Peyer's patch (tissue), 4 donors: ENCODE measurements around the gene IQCH.

Source experiments
- POLR2A ChIP-seq, 2 donors: fragments of 450-650 bp; IDR thresholded peaks; one replicate each; pipeline ENCODE4 v1.5.1; 2017; ENCODE audit warnings: antibody characterized with exemption in 2 of 2, mild to moderate bottlenecking in 2 of 2, moderate library complexity in 2 of 2
- TF ChIP-seq, protein P1 (sequence below), 6 experiments: fragments of 450-650 bp in 4 of 6; fragments of 200-600 bp in 2 of 6; sonication (generic) in 1 of 6; IDR thresholded peaks; one replicate each; pipeline ENCODE4 v1.5.1; 2017 to 2019; ENCODE audit warnings: antibody characterized with exemption in 6 of 6, mild to moderate bottlenecking in 3 of 6, moderate library complexity in 1 of 6

DNA sequence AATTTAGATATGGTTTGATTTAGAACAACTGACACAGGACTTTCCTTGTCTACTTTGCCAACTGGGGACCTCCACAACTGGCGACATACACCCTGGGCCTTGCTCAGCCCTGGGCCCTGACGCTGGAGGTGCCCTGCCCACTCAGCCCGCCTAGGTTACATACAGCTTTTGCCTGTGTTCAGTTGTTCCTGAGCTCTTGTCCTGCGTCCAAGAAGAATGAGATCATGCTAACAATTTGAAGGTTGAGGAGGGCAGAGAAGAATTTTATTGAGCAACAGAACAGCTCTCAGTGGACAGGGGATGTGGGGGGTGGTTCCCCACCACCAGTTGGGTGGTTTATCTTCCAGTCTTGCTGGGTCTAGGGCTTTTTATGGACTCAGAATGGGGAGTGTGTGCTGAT, 67.9 kb downstream of the IQCH start:
- TF ChIP-seq POLR2A (IDR thresholded peaks at IDR 0.05), result no peak
- TF ChIP-seq, protein P1, sequence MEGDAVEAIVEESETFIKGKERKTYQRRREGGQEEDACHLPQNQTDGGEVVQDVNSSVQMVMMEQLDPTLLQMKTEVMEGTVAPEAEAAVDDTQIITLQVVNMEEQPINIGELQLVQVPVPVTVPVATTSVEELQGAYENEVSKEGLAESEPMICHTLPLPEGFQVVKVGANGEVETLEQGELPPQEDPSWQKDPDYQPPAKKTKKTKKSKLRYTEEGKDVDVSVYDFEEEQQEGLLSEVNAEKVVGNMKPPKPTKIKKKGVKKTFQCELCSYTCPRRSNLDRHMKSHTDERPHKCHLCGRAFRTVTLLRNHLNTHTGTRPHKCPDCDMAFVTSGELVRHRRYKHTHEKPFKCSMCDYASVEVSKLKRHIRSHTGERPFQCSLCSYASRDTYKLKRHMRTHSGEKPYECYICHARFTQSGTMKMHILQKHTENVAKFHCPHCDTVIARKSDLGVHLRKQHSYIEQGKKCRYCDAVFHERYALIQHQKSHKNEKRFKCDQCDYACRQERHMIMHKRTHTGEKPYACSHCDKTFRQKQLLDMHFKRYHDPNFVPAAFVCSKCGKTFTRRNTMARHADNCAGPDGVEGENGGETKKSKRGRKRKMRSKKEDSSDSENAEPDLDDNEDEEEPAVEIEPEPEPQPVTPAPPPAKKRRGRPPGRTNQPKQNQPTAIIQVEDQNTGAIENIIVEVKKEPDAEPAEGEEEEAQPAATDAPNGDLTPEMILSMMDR (IDR thresholded peaks at IDR 0.05), result no peak
